Upper lobe of left lung (tissue), 4 donors: ENCODE measurements around the gene GCK.

Experiments
- EP300 ChIP-seq, 4 donors: sonication (generic); formaldehyde crosslinking; IDR thresholded peaks; one replicate each; pipeline ENCODE4 v1.5.1; 2017; ENCODE audit warnings: antibody characterized with exemption in 4 of 4, control low read depth in 2 of 4
- POLR2AphosphoS5 ChIP-seq, 2 donors: sonication (generic); formaldehyde crosslinking; IDR thresholded peaks; one replicate each; pipeline ENCODE4 v1.5.1; 2017; ENCODE audit warnings: antibody characterized with exemption in 2 of 2
- TF ChIP-seq, protein P1 (sequence below), 6 experiments: fragments of 450-650 bp in 4 of 6; fragments of 200-600 bp in 2 of 6; sonication (generic) in 2 of 6; IDR thresholded peaks; one replicate each; pipeline ENCODE4 v1.5.1; 2016 to 2019; ENCODE audit warnings: antibody characterized with exemption in 6 of 6

DNA sequence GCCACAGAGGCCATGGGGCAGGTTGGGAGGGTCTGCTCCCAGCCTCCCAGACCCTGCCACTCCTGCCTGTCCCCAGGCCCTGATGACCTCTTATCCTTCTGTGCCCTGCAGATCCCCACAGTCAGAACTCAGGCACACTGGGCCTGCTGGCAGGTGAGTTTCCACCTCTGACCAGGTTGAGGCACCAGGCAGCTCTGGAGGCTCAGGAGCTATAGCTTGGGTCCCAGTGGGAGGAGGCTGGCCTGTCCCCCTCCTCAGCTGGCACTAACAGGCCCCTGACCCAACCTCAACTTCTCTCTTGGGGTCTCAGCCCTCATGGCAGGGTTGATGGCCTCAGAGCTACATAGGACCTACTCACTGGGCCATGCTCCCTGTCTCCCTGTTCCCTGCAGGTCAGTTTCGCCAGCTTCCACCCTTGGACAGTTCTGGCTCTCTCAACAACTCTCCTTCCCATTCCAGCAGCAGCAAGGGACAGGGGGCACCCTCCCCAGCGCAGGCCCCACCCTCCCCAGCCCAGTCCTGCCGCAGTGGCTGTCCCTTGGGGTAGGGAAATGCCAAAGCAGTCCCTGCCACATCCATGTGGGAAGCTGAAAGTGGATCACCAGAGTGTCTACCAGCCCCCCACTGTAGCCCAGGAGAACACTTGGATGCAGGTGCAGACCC is 87.8 kb downstream of the GCK start:
- TF ChIP-seq, protein P1, sequence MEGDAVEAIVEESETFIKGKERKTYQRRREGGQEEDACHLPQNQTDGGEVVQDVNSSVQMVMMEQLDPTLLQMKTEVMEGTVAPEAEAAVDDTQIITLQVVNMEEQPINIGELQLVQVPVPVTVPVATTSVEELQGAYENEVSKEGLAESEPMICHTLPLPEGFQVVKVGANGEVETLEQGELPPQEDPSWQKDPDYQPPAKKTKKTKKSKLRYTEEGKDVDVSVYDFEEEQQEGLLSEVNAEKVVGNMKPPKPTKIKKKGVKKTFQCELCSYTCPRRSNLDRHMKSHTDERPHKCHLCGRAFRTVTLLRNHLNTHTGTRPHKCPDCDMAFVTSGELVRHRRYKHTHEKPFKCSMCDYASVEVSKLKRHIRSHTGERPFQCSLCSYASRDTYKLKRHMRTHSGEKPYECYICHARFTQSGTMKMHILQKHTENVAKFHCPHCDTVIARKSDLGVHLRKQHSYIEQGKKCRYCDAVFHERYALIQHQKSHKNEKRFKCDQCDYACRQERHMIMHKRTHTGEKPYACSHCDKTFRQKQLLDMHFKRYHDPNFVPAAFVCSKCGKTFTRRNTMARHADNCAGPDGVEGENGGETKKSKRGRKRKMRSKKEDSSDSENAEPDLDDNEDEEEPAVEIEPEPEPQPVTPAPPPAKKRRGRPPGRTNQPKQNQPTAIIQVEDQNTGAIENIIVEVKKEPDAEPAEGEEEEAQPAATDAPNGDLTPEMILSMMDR (IDR thresholded peaks at IDR 0.05): no peak
- no peak for TF ChIP-seq EP300 (IDR thresholded peaks at IDR 0.05)
- TF ChIP-seq POLR2AphosphoS5 (IDR thresholded peaks at IDR 0.05): no peak
